Loucy (cell line): ENCODE results near the gene TMEM203.

Source experiments
- CTCF ChIP-seq: fragments of 200-600 bp; sonication (generic); conservative IDR thresholded peaks from 2 replicates; pipeline ENCODE4 v1.5.1; 2014; ENCODE audit warnings: mild to moderate bottlenecking, antibody characterized with exemption, low read length
- EZH2phosphoT487 ChIP-seq: fragments of 200-600 bp; IDR thresholded peaks from 2 replicates; pipeline ENCODE4 v1.6.1; 2018; ENCODE audit warnings: antibody characterized with exemption, mild to moderate bottlenecking, moderate library complexity, borderline replicate concordance

- TF ChIP-seq CTCF (no peak), EZH2phosphoT487 (no peak)
Observed at GRCh38 chr9:137175345-137175961, 30.0 kb downstream of the TMEM203 start.
